GM19035 (cell line): Measurements from ENCODE around the gene ACOT13.
A peak's percentile ranks its signal among the peaks of the same experiment; 100 is the strongest.
"Not testable (repeated sequence)": the region's sequence is repeated elsewhere in the genome, so short reads cannot be mapped to it uniquely, and the experiment has no call there.

Source experiments
- ATAC-seq: cut with Tn5 transposase; IDR thresholded peaks from one replicate; pipeline ENCODE4 v1.9.1; 2021; ENCODE audit not compliant: unreplicated experiment

Gene ACOT13

DNA sequence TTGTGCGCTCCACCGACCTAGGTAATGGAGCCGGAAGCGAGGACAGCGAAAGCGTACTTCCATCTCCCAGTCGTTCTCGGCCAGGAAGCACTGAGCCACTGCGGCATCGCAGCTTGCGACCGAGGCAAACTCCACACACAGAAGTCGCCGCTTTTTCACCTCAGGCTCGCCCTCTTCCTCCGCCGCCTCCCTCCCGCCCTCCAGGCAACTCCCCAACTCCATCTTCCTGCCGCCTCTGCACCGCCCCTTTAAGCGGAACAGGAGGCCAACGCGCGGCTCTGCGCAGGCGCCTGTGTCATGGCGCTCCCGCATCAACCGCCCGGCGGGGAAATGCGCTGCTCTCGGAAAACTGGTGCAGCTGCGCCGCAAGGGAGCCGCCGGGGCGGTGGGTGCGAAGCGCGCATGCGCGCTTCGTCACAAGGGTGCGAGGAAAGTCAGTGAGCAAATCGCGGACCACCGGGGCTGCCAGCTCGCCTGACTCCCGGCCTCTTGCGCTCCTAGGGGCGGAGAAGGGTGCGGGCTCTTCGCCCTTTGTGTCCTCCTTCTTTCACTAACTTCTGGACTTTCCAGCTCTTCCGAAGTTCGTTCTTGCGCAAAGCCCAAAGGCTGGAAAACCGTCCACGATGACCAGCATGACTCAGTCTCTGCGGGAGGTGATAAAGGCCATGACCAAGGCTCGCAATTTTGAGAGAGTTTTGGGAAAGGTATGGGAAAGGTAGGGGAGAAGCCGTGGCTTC is at the start of gene ACOT13, which contains the start of gene TDP2:
ACOT13 (plus strand) TSS at position 437 of the 737 bp plus-strand sequence; CDS start at position 624, 187 bp downstream.
TDP2 (minus strand) TSS at position 259 of the 737 bp plus-strand sequence; CDS start at position 222, 37 bp downstream.
- peak; percentile 95 for ATAC-seq

DNA sequence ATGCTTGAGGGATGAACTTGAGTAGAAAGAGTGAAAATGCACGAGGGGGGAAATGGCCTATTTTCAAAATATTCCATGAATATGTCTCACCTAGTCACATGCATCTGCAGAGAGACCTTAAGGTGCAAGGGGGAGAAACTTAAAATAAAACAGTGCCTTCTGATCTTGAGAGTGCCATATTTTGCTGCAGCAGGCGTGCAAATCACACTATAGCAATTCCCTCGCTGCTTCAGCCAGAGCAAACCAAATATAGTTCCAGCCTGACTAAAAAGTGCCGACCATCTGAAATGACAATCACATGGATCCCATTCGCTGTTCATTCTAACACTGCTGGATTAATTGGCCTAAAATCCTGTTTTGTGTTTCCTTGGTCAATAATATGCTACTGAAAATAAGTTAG is 47.2 kb upstream of the ACOT13 start:
- no peak for ATAC-seq

DNA sequence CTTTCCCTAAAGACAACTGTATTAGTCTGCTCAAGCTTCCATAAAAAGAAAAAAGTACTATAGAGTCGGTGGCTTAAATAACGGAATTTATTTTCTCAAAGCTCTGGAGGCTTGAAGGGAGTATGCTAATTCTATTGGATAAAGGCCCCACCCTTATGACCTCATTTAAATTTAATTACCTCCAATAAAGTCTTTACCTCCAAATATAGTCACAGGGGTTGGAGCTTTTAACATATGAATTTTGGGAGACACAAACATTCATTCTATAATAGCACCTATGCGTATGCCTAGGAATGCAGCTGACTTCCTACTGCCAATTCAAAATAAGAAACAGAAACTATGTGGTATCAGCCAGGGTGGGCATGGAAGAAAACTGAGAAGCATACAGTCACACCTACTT is 46.2 kb upstream of the ACOT13 start:
- no peak for ATAC-seq

DNA sequence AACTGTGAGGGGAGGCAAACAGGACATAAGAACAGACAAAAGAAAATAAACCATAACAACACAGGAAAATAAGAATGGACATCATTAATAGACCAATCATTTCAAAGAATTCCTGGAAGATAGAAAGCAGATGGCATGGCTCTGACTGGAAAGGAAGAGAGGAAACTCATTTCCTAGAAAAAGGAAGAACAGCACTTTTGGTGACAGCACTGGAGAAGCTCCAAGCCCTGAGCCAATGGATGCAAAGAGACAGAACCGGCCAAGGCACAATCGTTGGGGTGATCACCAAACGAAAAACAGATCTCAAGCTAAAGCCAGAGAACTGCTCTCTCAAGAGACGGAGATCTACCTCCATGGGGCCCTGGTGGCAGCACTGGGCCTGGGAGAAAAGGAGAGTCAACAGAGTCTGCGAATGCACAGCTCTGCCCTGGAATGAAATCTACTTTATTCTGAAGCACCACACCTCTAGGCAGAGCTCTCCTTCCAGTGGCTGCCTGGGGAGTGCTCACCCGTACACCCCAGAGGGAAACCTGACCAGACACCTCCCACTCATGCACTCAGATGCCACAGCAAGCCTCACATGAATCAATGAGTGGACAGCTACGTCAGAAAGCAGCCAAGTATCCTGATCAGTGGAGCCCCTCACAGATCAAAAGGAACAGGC is 45.1 kb upstream of the ACOT13 start:
- no peak for ATAC-seq

DNA sequence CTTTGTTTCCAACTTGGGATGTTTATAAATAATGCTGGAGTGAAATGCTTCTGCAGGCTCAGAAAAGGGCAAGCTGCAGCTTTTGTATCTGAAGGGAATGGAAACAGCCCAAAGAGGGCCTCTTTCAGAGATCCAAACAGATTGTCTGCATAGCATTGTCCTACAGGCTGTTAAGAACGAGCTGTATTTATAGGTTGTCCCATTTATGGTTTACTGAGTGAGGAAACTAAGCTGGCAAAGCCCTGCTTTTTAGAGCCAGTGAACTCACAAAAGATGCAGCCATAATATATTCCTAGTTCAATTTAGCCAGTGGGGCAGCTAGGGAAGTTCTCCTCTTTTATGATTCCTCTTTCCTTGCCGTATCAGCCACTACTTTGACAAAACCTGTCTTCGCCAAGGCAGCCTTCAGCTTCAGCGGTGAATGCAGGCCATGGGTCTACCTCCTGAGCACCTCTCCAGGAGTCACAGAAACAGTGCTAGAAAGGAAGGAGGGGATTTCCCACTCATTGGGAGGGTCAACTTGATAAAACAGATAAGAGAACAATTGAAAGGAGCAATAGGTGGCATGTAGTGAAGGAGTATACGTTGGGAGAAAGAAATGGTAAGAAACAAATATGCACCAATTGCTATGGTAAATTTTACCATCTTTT is 35.9 kb upstream of the ACOT13 start:
- no peak for ATAC-seq

DNA sequence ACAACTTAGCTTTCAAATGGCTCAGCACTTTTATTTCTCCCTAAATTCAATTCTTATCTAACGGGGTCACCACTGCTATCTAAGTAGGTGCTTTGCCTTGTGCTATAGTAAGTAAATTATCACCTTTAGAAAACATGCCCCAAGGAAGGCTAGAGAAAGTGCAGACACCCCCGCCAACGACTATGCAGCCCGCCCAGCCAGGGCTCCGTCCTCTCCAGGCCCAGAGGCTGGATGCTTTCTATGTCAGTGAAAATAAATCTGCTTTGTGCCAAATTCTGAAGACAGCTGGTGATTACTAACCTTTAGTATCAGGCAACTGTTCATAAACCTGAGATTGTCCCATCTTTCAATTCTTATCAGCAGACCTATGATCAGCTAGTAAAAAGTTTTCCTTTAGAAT is 35.2 kb upstream of the ACOT13 start:
- no peak for ATAC-seq

DNA sequence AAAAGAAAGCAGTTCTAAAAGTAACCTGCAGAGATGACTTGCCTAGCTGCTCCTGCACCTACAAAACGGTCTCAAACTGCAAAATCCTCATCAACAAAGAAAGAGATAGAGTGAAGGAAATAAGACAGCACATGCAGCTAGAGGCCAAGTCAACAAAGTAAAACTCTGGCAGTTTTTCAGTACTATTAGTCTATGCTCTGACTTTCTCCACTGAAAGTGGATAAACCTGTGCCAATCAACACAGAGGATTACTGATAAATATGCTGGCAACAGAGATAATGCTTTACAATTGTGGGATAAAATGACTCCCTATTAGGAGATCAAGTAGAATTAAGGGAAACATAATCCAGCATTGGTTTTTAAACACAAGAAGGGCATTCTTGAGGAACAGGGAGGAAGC is 34.3 kb upstream of the ACOT13 start:
- no peak for ATAC-seq

DNA sequence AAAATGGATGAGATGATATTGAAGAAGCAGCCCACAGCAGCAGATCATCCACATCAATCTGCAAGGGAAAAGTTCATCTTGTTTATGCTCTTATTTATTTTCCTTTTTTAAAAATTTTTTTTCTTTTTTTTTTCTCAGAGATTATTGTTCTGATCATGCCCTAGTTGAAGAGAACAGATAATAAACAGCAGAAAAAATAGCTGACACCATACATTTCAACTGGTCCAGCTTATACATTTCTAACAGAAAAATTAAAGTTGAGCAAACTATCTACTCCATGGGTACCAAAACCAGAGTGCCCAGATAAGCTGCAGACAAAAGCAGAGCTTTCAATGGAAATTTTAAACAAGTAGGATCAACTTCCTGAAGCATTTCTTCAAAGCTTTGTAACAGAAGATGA is 30.2 kb upstream of the ACOT13 start:
- ATAC-seq = no peak

DNA sequence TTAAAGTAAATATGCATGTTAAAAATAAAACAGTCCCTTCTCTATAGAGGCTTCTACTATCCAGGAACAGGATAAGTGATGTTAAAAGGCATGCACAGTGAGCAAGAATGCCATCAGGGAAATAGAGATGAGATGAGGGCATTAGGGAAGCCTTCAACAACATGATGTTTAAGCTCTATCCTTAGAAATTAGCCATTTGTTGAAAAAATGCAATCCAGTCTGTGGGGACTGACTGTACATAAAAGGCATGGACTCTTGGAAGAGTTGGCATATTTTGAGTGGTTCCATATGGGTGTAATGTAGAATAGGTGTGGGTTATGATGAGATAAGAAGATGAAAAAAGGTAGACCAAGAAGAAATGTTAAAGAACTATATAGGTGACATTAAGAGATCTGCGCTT is 26.7 kb upstream of the ACOT13 start:
- ATAC-seq = no peak

DNA sequence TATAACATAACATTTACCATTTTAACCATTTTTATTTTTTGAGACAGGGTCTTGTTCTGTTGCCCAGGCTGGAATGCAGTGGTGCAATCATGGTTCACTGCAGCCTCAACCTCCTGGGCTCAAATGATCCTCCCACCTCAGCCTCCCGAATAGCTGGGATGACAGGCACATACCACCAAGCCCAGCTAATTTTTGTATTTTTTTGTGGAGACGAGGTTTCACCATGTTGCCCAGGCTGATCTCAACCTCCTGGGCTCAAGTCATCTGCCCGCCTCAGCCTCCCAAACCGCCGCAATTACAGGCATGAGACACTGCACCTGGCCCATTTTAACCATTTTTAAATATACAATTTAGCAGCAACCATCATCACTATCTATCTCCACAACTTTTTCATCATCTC is 26.2 kb upstream of the ACOT13 start:
- not testable (repeated sequence) for ATAC-seq

DNA sequence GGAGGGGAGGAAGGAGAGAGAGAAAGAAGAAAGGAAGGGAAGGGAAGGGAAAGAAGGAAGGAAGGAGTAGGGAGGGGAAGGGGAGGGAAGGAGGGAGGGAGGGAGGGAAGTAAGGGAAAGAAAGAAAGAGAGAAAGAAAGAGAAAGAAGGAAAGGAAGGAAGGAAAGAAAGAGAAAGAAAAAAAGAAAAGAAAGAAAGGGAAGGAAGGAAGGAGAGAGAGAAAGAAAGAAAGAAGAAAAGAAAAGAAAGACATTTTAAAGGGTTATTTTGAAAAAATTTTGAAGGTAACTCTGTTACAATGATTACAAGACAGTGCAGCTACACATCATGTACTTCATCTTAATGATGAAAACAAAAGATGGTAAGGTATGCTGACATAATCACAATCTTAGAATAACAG is 24.8 kb upstream of the ACOT13 start:
- ATAC-seq = no peak

DNA sequence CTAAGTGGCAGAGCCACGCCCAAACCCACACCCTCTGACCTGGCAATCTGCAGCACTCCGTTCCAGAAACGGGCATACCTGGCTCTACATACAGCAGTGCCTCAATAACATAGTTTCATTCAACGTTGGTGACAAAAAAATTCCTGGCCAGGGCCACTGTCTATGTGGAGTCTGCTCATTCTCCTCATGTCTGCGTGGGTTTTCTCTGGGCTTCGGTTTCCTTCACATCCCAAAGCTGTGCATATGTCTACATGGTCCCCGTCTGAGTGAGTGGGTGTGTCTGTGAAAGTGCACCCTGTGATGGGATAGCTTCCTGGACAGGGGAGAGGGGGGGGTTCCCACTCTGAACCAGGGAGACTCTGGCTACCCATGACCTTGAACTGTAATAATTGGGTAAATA is 23.0 kb upstream of the ACOT13 start:
- no peak for ATAC-seq

DNA sequence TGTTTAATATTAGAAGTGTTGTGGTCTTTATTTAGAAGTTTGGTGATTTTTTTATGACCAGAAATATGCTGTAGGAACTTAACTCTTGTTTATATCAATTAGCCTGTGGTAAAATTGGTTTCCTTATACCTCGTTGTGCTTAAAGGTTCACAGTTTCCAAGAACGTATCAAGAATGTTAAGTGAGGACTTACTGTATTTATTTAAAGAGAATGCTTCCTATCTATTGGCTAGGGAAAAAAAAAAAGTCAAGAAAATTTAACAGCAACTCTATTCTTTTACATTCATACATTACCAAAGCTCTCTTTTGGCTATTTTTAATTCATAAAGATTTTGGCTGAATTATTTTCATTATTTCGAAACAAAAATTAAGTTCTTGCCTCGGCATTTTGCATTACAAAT is 22.5 kb upstream of the ACOT13 start:
- ATAC-seq = no peak

DNA sequence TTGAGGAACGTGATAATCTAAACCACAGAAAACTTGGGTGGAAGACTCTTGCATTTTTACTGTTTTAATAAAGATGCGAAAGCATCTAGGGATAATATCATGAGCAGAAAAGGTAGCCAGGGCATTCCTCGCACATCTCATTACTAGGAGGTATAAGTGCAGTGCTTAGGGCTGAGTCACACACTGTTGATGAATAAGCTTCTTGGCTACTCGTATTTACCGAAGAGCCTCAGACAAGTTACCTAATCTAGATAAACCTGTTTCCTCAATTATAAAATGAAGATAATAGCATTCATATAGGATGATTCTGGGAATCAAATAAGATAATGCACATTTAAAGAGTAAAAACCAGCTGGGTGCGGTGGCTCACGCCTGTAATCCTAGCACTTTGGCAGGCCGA is 20.1 kb upstream of the ACOT13 start:
- no peak for ATAC-seq

DNA sequence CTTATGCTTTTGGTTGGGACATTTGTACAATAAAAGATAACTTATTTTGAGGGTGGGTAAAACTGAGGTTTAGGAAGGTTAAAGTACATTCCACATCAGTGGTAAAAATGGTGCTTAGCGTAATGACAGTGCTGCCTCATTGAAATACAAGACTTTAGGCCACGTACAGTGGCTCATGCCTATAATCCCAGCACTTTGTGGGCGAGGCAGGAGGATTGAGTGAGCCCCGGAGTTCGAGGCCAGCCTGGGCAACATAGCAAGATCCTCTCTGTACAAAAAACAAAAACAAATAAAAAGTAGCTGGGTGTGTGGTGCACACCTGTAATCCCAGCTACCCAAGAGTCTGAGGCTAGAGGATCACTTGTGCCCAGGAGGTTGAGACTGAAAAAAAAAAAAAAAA is 18.6 kb upstream of the ACOT13 start:
- ATAC-seq = no peak

DNA sequence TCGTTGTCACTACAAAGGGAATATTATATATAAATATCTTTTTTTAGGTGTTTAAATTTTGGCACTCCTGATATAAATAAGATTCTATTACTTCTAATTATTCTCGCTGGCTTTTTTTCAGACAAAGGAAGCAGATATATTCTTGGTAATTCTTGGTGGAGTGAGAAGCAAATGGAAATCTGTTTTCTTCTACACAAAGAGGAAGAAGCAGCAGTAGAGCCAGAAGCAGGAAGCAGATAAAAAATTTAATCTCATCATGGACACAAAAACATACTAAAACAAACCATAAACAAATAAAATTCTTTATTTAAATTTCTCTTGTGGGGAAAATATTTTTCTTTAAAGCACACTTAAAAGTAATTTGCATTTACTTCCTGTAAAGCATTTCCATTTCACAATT is 17.2 kb upstream of the ACOT13 start:
- ATAC-seq = no peak

DNA sequence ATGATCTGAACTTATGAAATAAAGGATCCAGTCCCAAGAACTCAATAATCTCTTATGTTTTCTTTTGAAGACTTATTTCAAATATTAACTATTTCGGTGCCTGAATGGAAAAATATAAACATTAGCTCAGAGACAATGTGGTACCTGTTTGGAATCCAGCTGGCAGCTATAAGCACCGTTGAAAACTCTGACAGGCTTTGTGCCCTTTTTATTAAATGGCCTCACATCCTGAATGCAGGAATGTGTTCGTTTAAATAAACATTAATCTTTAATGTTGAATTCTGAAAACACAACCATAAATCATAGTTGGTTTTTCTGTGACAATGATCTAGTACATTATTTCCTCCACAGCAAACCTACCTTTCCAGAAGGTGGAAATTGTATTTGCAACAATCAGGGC is 16.5 kb upstream of the ACOT13 start:
- ATAC-seq = no peak

DNA sequence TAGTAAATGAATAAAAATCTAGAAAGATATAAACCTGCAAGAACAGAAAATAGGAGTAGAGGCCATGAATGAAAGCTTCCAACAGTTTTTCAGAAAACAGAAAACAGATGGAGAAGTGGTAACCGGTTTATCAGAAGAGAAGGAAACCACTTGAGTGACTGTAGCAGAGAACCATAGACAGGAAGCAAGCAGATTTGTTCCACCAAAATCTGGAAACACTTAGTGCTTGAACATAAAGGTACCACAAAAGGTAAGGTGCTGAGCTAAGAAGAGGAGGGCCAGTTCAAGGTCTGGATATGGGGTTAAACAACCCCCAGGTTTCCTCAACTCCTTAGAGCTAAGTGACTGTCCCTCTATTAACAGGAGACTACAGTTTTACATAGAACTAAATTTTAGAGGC is 11.7 kb upstream of the ACOT13 start:
- no peak for ATAC-seq

DNA sequence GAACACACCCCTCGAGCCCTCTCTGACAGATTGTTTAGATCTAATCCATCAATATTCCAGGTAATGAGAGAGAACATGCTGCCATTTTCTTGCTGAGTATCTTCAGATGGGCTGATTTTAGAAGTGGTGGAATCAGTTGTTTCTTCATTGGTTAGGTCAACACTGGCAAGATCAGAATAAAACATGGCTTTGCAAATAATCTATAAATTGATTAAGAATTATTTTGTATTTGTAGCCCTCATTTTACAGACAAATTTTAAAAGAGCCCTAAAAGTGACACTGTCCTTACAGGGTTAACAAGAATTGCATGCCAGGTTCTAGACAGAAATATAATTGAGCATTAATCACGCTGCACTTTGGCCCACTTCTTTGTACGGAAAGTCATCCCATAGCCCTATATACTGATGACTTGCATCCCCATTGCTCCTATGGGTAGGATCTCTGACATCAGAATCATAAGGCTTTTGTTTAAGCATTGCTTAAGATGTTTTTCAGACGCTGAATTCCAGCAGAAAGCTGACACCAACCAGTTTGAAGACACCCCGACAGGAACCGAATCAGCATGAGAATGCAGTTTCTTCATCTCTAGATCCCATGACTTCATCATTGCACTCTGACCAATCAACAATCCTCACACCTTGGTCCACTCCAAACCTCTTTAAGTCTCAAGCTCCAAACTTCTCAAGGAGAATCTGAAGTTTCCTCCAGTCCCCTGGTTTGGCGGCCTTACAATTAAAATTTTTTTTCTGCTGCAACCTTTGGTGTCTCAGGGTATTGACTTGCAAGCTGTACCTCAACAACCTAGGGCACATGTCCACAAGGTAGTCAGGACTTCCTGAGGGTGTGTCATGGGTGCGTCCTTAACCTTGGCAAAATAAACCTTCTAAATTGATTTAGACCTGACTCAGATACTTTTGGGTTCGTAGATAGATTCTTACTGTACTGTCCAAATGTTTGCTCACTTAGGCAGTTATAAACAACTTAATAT is 8.0 kb upstream of the ACOT13 start:
- ATAC-seq = no peak

DNA sequence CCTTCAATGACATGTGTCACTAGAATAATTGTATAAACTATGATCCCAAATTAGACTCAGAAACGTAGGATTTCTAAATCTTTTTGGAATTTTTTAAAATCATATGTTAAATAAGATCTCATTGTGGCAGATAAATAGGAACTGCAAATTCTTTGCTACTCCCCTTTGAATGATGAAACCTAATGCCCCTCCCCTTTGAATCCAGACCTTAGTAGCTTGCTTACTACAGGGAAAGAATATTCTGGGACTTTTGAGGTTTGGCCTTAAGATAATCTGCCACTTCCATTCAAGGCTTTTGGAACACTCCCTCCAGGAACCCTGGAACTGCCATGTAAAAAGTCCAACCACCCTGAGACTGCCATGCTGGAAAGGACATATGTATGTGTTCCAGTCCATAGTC is 7.3 kb upstream of the ACOT13 start:
- ATAC-seq = no peak

DNA sequence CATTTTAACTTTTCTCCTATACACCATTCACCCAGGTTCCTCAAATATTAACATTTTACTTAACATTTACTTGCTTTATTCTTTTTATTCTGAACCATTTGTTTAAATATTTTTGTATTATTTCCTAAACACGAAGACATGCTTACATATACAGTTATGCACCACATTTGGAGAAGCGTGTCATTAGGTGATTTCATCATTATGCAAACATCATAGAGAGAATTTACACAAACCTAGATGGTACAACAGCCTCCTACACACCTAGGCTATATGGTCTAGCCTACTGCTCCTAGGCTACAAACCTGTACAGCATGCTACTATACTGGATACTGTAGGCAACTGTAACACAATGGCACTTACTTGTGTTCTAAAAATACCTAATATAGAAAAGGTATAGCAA is 6.8 kb upstream of the ACOT13 start:
- ATAC-seq = no peak
